AG09309 (cell line): ENCODE measurements around the gene EBF3.

Experiments
- DNase-seq: peaks from one replicate; pipeline ENCODE4 v3.0.0-alpha.2; 2010; ENCODE audit warnings: low read depth
- H3K4me3 ChIP-seq: 2 replicates; pipeline ENCODE4 v1.5.1; 2011; ENCODE audit warnings: mild to moderate bottlenecking, low read depth, low read length, moderate library complexity; ENCODE audit not compliant: control insufficient read depth
- TF ChIP-seq, protein P1 (sequence below): IDR thresholded peaks from 2 replicates; pipeline ENCODE4 v1.5.1; 2011; ENCODE audit warnings: mild to moderate bottlenecking, low read depth, low read length, inconsistent platforms; ENCODE audit not compliant: insufficient read depth, control insufficient read depth; ENCODE audit errors: missing control alignments

Gene EBF3

DNA sequence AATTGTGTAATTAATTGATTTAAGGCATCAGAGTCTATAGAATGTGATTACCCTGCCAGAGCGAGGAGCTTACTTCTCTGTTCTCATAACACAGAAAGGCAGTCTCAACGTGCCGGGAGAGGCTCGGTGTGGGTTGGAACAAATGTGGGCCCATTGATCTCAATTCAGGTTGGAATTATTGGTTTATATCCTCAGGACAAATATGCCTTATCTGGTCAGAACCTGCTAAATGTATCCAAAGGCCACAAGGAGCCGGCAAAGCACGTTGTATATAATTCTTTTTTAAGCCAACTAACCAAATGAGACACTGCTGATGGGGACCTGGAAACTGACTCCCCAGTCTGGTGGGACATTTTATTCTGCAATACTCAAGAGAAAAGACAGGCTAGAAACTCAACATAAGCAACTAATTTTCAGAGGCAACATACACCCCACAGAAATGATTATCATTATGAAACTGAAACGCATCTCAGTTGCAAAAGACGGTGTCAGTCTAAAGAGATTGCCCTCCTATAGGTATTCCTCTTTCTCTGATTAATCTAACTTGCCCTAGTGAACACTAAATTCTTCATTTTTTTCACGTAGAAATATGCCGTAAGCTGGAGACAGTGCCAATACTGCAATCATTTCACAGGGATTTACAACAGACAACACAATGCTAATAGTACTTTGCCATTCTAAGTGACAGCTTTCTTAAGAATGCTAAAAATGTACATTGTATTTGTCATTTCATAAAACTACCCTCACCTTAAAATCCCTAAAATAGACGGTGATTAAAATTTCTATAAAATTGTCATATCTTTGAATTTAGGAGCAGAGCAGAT, 9.4 kb downstream of the EBF3 start:
- no peak for DNase-seq
- H3K4me3 ChIP-seq: no peak overlapping the region
- TF ChIP-seq, protein P1, sequence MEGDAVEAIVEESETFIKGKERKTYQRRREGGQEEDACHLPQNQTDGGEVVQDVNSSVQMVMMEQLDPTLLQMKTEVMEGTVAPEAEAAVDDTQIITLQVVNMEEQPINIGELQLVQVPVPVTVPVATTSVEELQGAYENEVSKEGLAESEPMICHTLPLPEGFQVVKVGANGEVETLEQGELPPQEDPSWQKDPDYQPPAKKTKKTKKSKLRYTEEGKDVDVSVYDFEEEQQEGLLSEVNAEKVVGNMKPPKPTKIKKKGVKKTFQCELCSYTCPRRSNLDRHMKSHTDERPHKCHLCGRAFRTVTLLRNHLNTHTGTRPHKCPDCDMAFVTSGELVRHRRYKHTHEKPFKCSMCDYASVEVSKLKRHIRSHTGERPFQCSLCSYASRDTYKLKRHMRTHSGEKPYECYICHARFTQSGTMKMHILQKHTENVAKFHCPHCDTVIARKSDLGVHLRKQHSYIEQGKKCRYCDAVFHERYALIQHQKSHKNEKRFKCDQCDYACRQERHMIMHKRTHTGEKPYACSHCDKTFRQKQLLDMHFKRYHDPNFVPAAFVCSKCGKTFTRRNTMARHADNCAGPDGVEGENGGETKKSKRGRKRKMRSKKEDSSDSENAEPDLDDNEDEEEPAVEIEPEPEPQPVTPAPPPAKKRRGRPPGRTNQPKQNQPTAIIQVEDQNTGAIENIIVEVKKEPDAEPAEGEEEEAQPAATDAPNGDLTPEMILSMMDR: no peak

DNA sequence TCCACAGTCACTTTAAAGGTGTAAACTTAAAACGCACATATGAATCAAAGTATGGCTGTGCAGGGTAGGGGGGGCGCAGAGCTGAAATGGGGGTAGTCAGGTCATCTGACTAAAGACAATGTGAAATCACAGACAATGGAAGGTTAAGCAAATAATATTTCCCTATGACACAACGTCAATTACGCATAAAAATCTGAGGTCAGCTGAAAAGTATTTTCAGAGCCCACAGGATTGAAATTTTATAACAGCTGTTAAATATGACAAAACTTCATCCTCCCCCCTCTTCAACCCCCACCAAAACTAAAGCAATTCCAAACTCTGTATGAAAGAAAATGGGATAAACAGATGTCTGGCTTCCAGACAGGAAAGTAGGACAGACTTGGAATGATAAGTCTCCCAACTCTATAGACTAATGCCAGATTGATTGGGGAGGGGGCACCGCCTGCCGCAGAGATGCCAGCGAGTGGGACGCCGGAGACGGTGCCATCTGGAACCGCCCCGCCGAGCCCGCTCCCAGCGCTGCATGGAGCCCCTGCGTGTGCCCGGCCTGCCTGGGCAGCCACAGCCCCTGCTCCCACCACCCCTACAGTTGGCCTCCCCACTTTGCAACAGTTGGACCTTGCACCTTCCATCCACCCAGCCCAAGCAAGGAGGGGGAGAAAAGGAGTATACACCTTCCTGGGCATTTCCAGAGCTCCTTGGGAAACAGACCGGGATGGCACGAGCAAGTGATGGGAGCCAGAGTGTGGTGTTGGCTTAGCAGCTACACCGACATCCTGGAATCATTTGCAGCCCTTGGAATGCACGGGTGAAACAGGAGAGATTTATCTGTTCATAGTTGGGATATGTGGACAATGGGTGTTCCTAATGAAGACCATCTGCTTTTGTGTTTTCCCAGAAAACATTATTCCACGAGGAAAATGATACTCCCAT, 10.7 kb downstream of the EBF3 start:
- TF ChIP-seq, protein P1: no peak
- DNase-seq: no peak
- no peak overlapping the region for H3K4me3 ChIP-seq

DNA sequence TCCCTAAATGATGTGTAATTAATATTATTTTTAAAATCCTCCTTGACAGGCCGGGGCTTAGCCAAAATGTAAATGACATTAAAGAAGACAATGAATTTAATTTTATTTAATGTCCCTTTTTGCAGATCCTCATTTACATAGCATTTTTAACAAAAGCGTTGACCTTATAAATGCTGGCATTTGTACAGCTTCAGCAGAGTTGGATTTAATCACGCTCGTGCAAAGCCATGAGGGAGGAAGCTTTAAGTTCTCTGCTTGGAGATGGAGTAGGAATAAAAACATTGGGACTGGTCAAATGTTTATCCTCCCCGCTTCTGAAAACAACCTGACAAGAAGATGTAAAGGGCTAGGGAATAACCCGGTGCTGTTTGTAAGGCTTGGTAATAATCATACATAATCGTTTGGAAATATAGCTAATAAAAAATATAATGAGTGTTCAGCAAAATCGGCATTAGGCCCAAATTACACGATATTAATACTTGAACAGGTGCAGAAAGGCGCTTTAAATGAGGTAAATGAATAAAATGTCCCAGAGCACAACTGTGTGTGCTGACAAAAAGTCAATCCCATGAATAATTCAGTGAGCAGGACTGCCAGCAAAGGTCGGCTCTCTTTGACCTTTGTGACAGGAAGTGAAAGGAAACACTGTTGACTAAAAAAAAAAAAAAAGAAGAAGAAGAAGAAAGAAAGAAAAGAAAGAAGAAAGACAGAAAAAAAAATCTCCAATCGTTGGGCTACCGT, 11.5 kb downstream of the EBF3 start:
- TF ChIP-seq, protein P1: no peak
- no peak for DNase-seq
- no peak overlapping the region for H3K4me3 ChIP-seq

DNA sequence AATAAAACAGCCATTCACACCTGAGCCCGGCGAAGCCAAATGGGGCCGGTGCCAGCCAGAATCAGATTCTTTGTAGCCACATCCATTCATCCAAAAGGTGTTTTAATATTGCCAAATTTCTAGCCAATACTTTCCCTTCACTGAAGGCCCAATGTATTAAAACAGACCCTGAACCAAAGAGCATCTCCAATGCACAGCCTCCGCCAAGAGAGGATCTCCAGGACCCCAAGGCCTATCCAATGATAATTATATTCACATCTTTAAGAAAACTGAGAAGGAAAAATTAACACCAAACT, 12.2 kb downstream of the EBF3 start:
- DNase-seq: no peak
- TF ChIP-seq, protein P1: no peak
- no peak overlapping the region for H3K4me3 ChIP-seq

DNA sequence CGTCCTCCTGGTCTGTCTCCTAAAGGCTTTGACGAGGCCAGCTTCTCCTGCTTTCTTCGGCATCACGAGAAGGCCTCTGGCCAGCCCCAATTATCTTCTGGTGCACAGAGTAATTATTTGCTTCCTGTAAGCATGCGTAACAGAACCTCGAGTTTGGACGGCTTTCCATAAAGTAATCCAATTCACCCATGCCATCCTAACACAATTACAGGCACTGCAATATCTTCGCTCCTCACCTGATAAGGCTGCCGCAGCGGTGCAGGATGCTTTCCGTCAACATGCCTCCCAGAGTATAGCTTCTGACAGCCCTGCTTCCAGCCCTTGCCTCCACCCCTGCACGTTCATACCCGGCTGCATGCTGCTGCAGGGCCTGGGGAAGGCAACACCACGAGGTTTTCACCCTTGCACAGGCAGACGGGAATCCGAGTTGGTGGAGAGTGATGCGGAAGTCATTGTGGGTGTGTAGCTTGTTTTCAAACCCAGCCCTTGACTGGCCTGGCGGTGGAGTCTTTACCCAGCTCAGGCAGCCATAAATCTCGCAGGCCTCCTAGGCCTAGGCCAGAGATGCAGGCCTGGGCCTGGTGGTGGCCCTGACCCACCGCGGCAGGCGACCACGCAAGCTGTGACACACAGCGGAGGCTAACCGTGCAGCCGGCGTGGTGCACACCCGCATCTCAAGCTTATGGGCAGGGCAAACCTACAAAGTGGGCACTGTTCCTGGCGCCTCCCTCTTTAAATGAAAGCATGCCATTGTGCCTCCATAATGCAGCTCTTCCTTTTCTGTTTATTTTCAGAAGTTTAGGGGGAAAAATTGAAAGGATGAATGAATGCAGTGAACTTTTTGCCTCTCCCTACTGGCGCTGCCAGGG, 12.7 kb downstream of the EBF3 start:
- no peak for DNase-seq
- TF ChIP-seq, protein P1: no peak
- no peak overlapping the region for H3K4me3 ChIP-seq
